Sigmoid colon (tissue), 4 donors: ENCODE data around the gene FILIP1.

Experiments
- CTCF ChIP-seq, 4 experiments: fragments of 450-650 bp in 3 of 4; fragments of 200-600 bp in 1 of 4; IDR thresholded peaks; one replicate each; pipeline ENCODE4 v1.5.1; 2016 to 2019; ENCODE audit warnings: antibody characterized with exemption in 4 of 4, mild to moderate bottlenecking in 3 of 4, moderate library complexity in 2 of 4
- EP300 ChIP-seq, 4 donors: sonication (generic); formaldehyde crosslinking; IDR thresholded peaks; one replicate each; pipeline ENCODE4 v1.6.1; 2017; ENCODE audit warnings: antibody characterized with exemption in 4 of 4
- POLR2A ChIP-seq, 2 donors: fragments of 450-650 bp; IDR thresholded peaks; one replicate each; pipeline ENCODE4 v1.6.1; 2016; ENCODE audit warnings: antibody characterized with exemption in 2 of 2, mild to moderate bottlenecking in 2 of 2, moderate library complexity in 2 of 2
- POLR2AphosphoS5 ChIP-seq, 4 donors: sonication (generic); formaldehyde crosslinking; IDR thresholded peaks; one replicate each; pipeline ENCODE4 v1.6.1; 2017; ENCODE audit warnings: antibody characterized with exemption in 4 of 4

- TF ChIP-seq EP300 (IDR thresholded peaks at IDR 0.05) (no peak), CTCF (IDR thresholded peaks at IDR 0.05) (no peak), POLR2A (IDR thresholded peaks at IDR 0.05) (no peak), POLR2AphosphoS5 (IDR thresholded peaks at IDR 0.05) (no peak)
Observed at GRCh38 chr6:75283907-75284631, 209.5 kb downstream of the FILIP1 start.
